KBM-7 (cell line): ENCODE data around the gene GPR146.
A peak's percentile ranks its signal among the peaks of the same experiment; 100 is the strongest.
"Not testable (repeated sequence)": the region's sequence is repeated elsewhere in the genome, so short reads cannot be mapped to it uniquely, and the experiment has no call there.

Experiments used
- DNase-seq: peaks from one replicate; pipeline ENCODE4 v3.0.0-alpha.2; 2015
- in situ Hi-C: fragments of 300-500 bp; cut with MboI; formaldehyde crosslinking; loops from 2 replicates; pipeline ENCODE4 v1.14.3; 2020; ENCODE audit warnings: low sequenced_read_pairs, low pct_unique_long_range_greater_than_20kb, mixed read lengths

The GPR146 gene

DNA sequence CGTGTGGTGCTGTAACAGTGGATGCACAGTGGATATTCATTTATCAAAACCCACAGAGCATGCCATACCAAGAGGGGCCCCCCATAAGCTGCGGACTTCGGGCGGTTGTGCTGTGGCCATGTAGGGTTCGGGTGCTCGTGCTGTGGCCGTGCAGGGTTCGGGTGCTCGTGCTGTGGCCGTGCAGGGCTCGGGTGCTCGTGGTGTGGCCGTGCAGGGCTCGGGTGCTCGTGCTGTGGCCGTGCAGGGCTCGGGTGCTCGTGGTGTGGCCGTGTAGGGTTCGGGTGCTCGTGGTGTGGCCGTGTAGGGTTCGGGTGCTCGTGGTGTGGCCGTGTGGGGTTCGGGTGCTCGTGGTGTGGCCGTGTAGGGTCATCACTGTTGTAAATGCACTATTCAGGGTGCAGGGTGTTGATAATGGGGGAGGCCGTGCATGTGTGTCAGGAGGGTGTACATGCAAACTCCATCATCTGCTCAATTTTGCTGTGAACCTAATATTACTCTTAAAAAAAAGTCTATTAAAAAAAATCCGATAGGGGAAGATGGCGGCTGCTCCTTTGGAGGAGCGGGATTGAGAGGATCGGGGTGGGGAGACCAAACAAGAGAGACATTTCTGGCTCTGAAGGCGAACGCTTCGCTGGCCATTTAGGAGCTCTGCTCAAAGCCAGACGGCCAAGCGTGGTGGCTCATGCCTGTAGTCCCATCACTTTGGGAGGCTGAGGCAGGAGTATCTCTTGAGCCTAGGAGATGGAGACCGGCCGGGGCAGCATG, 8.0 kb upstream of the GPR146 start:
- in situ Hi-C loops, DNase-seq: not testable (repeated sequence)

DNA sequence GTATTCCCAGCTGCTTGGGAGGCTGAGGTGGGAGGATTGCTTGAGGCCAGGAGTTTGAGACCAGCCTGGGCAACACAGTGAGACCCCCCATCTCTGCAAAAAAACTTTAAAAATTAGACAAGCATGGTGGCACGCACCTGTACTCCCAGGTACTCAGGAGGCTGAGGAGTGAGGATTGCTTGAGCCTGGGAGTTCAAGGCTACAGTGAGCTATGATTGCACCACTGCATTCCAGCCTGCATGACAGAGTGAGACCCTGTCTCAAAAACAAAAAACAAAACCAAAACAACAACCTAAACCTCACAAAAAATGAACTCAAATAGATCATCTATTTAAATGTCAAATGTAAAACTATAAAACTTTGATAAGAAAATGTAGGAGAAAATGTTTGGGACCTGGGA, 4.1 kb upstream of the GPR146 start:
- DNase-seq, in situ Hi-C loops: not testable (repeated sequence)

DNA sequence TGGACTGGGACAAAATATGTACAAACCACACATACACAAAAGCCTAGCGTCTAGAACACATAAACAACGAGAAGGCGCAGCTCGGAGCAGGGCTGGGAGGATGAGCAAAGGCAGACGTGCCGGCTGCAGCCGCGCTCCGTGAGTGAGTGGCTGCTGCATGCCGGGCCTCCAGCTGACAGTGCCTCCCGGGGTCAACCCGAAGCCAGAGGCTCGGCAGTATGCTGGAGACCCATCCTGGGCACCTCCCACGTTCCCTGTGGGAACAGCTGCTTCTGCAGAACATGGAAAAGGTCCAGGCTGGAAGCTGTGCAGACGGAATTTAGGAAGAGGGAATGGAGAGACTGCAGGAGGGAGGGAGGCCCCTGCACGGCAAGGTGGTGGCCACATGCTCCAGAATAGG, 3.6 kb upstream of the GPR146 start:
- DNase-seq, result no peak
- in situ Hi-C loops, result no loop called here

DNA sequence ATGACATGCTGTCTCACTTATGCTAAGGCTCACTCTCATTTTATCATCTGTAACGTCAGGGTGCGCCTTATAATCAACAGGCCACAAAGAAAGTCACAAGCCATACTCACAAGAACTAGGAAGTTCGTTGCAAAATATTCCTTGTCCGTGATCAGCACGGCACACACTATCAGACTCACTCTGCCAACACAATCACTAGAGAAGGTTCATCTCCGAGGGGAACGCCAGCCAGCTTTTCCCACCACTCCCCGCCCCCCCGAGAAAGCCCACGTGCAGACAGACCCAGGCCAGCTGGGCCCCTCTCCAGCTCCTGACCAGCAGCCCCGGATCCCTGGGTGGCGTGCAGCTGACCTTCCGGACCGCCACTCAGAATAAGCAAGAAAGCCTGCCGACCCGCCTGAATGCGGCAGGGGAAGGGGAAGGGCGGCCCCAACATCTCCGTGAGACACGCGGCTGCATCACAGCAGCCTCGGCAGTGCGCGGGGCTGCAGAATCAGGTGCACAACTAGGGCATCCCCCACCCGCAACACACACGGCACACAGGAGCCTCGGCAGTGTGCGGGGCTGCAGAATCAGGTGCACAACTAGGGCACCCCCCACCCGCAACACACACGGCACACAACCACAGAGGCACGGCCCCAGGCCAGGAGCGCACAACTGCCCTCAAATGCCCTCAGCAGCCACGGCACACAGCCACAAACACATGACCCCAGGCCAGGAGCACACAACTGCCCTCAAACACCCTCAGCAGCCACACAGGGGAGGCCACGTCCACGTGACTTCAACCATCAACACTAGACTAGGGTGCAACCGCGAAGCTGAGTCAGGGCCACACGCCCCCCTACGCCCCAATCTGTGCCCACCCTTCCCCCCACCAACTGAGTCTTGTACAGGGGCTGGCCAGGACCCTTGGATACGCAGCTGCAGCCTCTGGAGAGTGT, 2.5 kb upstream of the GPR146 start:
- in situ Hi-C loops, result no loop called here
- no peak for DNase-seq

DNA sequence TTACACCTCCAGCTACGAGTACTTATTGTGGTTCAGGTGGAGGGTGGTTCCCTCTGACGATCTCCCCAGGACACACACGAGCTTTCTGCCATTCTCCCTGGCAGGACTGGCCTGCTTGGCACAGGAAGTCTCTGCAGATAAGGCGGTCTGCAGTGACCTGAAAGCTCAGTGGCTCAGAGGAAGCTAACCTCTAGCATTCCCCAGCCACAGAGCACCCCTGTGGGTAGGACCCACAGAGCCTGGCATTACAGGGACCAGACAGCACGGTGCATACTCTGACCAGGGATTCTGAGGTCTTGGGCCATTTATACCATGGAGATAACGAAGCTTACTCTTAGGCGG, 1.9 kb upstream of the GPR146 start:
- in situ Hi-C loops, result no loop called here
- no peak for DNase-seq

DNA sequence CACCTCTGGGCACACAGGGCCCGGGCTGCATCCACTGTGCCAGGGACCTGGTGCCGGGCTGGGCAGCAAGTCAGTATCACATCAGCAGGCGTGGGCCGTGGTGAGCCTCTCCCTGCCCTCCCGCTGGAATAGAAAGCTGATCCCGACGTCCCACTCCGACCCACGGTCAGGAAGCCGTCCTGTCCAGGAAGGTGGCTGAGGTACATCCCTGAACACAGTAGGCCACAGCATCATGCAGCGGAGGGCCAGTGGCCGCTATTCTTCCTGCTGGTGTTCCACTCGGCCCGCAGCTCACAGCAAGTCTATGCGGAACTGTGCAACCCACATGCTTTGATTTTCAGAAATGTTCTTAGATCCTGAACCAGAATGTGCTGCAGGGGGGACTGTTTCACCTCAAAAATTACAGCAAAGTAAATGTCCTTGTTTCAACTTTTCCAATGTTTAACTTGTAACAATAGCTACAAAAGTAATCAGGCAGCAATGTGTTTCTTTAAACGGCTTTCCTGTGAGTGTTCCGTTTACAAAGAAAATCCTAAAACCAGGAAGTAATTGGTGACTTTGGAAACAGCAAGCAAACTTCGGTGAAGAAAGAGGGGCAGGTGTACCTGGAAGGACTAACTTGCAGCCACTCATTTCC, 676 bp upstream of the GPR146 start:
- no peak for DNase-seq
- in situ Hi-C loops, result no loop called here

DNA sequence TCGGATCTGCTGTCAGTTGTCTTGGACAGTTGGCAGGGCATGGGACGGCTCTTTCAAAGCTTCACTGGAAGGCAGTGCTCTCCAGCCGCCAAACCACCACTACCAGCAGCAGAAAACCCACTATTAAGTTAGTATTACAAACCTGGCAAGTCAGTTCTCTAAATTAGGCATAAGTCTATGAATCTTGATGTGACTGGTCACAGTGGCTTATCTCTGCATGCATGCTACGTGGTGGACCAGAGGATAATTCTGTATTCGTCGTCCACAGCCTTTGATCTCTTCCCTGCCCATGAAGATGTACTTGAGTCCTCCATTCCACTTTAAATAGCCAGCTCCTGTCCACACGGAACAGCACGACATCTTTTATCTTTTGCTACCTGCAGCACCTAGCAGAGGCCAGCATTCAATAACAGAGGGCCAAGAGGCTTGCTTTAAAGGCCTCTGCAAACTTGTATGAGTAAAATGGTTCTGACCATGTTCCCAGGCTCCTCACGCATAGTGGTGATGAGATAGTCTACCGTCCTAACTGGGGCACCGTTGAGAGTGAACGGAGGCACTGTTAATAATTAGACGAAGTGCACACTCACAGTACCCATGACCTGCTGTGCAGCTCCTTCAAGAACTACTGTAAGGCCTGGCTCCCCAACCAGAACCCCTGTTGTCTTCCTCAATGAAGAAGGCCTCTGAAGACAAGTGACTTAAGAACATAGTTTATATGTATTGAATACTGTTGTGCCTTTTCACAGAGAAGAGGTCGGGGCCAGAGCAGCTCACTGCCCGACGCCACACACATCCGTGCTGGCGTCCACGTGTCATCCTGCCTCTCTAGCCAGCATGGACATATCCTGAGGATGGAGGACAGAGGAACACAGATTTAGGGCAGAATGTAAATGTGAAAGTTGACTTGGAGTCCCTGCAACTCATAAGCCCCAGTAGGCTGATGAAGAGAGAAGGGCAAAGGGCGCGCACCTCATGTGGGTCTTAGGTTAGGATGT, 1.0 kb downstream of the GPR146 start:
- no peak for DNase-seq
- in situ Hi-C loops, result no loop called here

DNA sequence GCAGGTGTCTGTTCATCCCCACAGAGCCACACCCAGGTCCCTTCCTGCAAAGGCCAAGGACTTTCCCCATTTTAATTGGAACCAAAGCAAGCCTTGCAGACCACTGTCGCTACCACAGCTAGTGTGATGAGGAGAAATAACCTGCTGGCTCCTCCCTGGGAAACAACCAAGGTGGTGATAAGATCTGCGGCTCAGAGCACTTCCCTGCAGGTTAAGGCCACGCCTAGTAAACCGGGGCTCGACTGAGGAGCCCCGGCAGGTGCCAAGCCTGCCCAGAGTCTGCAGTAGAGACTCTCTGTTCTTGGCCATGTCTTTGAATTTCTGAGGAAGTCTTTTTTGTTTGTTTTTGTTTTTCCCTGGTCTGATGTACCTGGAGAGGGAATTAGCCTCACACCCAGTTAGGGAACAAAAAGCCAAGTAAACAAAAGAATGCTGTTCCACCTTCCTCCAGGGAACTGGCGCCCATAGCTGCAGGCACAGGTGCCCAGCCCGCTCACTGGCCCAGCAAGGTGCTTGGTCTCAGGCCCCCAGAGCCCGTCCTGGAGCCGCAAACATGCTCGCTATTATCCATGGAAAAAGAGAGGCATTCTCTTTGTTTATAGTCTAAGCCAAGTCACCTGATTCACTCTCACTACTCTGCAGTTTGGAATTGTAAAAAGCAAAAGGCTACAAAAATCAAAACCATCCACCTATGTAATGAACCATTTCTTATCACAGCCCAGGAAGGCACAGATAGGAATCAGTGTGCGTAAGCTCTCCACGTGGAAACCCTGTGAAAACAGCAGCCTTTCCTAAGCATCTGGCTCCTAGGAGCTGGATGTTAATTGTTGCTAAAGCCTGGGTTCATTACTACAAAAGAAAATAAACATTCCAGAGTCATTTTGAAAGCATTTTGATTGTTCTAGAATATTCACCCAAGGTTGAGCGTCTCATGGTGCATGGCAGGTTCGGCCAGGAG, 2.7 kb downstream of the GPR146 start:
- DNase-seq, result no peak
- in situ Hi-C loops, result no loop called here

DNA sequence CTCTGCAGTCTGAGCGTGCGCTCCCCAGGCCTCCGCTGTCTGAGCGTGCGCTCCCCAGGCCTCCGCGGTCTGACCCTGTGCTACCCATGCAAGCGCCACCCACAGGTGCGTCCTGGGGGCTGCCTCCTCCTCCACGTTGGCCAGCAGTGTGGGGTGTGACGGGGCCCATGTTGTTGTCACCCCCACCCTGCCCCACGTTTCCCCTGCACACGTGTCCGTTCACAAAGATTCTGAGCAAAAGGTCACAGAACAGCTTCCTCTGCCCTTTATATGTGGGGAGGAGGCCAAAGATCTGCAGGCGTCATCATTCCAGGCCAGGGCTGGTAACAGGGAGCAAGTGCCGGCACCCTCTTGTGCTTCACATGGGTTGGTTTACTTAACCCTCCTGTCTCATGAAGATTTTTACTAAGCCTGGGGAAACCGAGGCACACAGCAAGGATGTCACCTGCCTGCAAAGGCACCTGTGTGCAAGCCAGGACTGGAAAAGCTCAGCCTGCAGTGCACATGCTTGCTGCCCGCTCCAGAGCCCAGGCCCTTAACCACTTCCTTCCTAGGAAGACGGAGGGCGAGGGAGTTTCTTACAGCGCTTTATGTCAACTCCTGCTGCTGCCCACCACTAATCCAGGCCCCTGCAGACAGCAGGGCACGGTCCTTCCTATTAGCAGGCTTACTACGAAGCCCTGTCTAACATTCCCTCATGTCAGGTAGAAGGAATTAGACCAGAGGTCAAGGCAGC, 4.8 kb downstream of the GPR146 start:
- in situ Hi-C loops, result no loop called here
- DNase-seq, result peak; percentile 71

DNA sequence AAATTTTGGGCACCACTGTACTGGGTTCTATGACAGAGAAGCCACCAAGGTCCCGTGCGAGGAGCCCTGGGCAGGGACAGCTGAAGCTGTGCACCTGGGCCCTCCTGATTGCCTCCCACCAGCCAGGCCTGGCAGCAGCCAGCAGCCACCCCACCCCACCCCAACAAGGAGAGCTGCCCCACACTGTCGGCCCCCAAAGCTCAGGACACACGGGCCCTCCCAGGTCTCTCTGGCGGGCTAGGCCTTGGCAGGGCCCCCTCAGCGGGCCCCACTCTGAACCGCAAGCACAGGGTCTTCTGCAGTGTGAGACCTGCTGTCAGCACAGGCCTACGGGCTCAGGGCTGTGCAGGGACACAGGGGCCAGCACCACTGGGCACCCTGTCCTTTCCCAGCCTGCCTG, 5.5 kb downstream of the GPR146 start:
- in situ Hi-C loops, result no loop called here
- DNase-seq, result no peak

DNA sequence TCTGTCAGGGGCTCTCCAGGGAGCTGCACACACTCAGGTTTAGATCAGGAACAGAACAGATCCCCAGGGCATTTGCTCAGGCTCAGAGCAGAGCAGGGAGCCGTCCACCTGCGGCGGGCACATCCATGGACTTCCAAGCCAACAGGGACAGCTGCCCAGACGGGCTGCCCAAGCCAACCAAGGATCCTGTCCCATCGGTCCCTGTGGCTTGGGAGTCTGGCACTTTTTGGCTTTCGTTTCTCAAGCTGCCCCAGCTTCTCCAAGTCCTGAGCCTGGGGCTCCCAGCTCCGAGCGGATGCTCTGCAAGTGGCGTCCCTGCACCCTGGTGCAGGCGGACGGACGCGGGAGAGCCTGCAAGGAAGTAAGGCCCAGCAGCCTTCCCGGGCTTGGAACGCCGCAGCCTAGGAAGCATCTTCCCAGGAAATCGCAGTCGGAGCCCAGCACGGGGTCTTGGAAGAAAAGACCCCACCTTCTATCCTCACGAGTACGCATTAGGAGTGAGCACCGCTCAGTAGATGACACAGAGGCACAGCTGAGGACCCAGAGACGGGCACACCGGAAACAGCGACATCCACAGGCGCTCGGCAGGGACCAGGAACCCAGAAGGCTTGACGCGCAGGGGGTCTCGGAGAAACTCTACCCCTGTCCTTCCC, 6.0 kb downstream of the GPR146 start:
- in situ Hi-C loops, result no loop called here

DNA sequence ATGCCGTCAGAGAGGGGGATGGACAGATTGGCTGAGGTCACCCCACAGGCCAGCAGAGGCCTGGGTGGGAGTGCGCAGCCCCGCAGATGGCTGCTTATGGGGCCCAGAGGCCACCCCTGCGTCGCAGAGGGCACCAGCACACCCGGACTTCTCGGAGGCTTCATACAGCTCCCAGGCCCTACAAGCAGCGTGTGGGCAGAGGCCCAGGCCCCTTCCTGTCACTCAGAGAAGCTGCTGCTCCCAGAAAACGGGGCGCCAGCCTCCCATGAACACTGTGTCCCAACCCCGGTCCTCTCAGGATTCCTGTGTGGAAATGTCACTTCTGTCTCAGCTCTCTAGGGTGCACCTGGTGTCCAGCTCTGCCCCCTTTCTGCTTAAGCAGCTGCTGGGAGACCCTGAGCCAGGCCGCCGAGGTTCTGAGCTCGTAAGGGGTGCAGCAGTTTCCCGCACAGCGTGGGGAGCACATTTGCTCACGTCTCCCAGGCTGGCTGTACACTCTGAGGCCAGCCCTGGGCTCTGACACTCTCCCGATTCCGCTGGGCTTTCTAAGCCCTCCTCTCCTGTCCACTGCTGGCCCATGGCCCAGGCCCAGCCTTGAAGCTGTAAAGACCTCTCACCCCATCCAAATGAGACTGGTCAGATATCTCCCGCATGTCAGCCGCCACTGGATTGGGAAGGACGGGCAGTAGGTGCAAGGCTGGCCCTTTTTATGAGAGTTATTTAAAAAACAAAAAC, 6.8 kb downstream of the GPR146 start:
- in situ Hi-C loops, result no loop called here
- no peak for DNase-seq

More for the DNA sequence above, 6.0 kb downstream of the GPR146 start:
- DNase-seq, result no peak

DNA sequence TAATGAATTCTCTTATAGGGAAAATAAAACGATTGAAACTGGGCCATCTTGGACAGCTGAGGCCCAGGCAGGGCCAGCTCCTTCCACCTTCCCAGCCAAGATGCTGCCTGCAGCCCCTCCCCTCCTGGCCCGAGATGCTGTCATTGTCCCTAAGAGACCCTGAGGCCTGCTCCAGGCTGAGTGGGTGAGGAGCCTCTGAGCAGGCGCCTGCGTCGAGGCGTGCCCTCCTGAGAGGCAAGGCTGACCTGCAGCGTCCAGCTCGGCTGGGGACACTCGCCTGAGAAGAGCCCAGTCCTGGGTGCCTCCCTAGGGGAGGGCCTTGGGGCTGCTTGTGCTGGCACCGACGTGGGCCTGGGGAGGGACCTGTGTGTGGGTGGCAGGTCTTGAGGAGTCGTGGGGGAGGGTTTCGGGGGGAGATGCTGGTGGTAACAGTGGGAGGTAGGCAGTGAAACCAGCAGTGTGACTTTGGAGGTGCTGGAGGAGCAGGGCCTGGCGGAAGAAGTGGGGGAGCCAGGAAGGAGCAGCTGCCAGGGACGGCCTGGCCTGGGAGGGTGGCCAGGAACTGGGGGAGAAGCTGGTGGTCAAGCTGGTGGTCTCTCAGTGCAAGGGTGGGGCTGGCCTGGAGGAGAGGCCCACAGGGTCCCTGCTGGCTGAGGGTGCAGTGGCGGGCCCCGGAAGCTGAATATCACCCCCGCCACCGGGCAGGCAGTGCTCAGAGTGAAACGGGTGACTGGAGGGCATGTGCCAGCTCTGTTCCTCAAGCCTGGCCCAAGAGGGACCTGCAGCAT, 7.9 kb downstream of the GPR146 start:
- in situ Hi-C loops, result no loop called here

DNA sequence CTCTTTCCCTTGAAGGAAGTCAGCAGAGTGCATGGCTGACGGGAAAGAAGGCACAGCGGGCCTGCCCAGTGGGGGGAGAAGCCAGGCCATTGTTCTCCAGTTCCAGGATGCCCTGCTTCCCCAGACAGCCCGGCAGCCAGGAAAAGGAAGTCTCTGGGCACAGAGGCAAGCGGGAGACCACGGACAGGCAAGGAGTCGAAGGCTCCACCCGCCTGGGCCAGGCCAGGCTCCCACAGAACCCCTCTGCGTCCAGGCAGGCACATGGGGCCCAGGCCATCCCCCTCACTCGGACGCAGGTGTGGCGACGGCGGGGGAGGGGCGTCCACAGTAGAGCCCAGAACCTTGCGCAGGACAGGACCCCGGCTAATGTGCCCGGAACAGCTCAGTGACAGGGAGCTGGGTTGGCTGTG, 8.7 kb downstream of the GPR146 start:
- in situ Hi-C loops, result no loop called here
- DNase-seq, result peak; percentile 54

More for the DNA sequence above, 7.9 kb downstream of the GPR146 start:
- no peak for DNase-seq

DNA sequence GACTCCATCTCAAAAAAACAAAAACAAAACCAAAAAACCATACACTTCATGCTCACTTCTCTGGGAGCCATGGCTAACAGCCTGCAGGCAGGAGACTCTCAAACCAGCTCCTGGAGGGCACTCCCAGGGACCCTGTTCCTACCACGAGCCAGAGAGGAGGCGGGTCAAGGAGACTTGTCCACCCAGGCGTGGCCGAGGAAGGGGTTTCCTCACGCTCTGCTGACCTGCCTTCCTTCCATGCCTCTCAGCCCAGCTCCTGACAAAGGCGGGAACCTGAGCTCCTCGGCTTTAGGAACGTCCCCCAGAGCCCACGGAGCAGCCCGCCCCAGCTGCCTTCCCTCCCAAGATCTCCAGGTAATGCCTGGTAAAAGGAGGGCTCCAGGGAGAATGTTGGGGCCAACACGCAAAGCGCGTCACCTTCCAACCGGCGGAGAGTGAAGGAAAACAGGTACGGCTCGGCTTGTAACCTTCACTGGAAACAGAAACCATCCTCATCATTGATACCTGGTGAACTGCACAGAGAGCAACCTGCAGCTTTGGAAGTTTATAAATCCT, 9.5 kb downstream of the GPR146 start:
- in situ Hi-C loops, result no loop called here

More for the DNA sequence above, 9.5 kb downstream of the GPR146 start:
- no peak for DNase-seq
